ENCODE data around the gene SUFU. TPM values are rescaled to one million over a fixed set of nuclear protein-coding genes. Genes with fewer than 3 reads are reported as not detected.
A peak's percentile ranks its signal among the peaks of the same experiment; 100 is the strongest.

The SUFU gene
- total RNA-seq, 1 donor from 2014 or later = 0.79 TPM

DNA sequence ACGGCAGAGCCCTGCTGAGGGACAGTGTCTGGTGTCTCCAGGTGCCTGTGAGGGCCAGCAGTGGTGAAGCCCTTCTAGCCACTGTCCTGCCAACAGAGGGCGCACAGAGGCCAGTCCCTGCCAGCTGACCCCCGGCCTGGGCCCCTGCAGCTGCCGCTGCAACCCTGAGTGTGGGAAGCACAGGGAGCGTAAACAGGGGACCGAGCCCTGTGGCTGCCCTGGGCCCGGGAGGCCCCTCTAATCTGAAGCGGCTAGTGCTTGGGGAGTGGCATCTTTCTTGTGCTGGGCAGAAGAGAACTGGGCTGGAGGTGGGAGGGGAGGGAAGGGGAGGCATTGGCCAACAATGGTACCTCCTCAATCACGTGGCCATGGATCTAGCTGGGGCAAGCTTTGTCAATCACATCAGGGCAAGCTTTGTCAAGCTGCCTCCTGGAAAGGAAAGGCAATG is 175.1 kb downstream of the SUFU start:
- TF ChIP-seq, protein P1, sequence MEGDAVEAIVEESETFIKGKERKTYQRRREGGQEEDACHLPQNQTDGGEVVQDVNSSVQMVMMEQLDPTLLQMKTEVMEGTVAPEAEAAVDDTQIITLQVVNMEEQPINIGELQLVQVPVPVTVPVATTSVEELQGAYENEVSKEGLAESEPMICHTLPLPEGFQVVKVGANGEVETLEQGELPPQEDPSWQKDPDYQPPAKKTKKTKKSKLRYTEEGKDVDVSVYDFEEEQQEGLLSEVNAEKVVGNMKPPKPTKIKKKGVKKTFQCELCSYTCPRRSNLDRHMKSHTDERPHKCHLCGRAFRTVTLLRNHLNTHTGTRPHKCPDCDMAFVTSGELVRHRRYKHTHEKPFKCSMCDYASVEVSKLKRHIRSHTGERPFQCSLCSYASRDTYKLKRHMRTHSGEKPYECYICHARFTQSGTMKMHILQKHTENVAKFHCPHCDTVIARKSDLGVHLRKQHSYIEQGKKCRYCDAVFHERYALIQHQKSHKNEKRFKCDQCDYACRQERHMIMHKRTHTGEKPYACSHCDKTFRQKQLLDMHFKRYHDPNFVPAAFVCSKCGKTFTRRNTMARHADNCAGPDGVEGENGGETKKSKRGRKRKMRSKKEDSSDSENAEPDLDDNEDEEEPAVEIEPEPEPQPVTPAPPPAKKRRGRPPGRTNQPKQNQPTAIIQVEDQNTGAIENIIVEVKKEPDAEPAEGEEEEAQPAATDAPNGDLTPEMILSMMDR (IDR thresholded peaks at IDR 0.05; ENCODE audit: insufficient read depth, low read length, severe bottlenecking) = peak; percentile 93
- no peaks in the 10 kb centered on the region for H3K36me3 ChIP-seq (ENCODE audit: control insufficient read depth, insufficient read depth, low read length)
- DNase-seq (ENCODE audit: low read depth) (peak; percentile 65), FAIRE-seq (no peak)
- peak overlapping the region; percentile 15 for H3K4me3 ChIP-seq (ENCODE audit: low read depth, low read length)
- H3K27me3 ChIP-seq (ENCODE audit: control insufficient read depth, insufficient read depth, low read length) = no peaks in the 10 kb centered on the region

DNA sequence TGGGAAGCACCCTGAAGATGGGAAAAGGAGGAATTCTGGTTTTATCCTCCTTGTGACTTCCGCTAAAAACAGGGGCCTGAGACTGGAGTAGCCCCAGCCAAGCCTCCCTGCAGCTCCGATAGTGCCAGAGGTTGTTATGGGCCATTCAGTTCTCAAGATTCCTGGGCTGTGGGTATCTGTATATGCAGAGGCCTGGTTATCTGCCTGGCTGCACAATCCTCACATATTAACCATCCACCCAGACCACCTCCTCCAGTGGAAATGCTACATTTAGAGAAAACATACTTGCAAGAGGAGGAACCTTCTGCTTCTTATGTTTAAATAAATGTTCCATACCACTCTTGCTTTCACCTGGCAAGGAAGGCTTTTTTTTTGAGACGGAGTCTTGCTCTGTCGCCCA is 175.8 kb downstream of the SUFU start:
- FAIRE-seq (no peak), DNase-seq (ENCODE audit: low read depth) (no peak)
- TF ChIP-seq, protein P1 (IDR thresholded peaks at IDR 0.05; ENCODE audit: insufficient read depth, low read length, severe bottlenecking) = no peak
- Histone ChIP-seq H3K4me3 (ENCODE audit: low read depth, low read length) (no peak overlapping the region), H3K27me3 (ENCODE audit: control insufficient read depth, insufficient read depth, low read length) (no peaks in the 10 kb centered on the region), H3K36me3 (ENCODE audit: control insufficient read depth, insufficient read depth, low read length) (no peaks in the 10 kb centered on the region)

DNA sequence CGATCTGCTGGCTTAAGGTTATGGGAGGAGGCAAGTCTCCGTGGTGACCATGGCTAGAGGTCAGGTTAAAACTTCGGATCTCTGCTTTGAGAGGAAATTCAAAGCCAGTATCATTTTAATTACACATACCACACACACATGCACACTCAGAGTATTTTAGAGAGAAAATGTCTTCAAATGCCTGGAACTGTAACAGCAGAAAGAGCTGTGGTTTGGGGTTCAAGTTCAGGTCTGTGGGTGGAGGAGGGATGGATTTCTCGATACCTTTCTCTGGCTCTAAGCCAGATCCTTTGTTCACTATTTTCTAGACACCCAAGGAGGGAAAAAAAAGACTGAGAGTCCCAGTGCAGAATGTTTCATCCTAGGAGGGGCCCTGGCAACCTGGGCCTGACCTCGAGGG is 177.9 kb downstream of the SUFU start:
- no peak for DNase-seq (ENCODE audit: low read depth)

DNA sequence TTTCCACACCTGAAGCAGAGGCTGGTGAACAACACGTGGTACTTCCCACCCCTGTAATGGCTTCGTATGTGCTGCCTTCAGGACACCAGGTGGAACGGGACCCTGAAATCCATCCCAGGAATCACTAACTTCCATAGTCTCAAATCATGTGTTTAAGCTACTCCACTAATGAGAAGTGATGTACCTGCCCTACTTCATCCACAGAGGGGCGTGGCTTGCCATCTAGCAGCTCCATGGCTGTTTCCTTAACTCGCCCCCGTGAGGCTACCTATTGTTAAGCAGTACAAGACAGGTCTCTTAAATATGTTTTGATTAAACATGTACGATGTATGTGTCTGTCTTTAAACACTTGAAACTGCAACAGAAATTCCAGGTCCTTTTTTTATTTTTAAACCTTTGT is 178.6 kb downstream of the SUFU start:
- FAIRE-seq (no peak), DNase-seq (ENCODE audit: low read depth) (peak; percentile 49)
- H3K27me3 ChIP-seq (ENCODE audit: control insufficient read depth, insufficient read depth, low read length) = no peaks in the 10 kb centered on the region
- TF ChIP-seq, protein P1 (IDR thresholded peaks at IDR 0.05; ENCODE audit: insufficient read depth, low read length, severe bottlenecking) = no peak
- H3K4me3 ChIP-seq (ENCODE audit: low read depth, low read length) = no peak overlapping the region
- H3K36me3 ChIP-seq (ENCODE audit: control insufficient read depth, insufficient read depth, low read length) = peaks cover 1% of the 10 kb centered on the region

More for the DNA sequence above, 177.9 kb downstream of the SUFU start:
- Histone ChIP-seq H3K4me3 (ENCODE audit: low read depth, low read length) (no peak overlapping the region), H3K36me3 (ENCODE audit: control insufficient read depth, insufficient read depth, low read length) (peaks cover 1% of the 10 kb centered on the region), H3K27me3 (ENCODE audit: control insufficient read depth, insufficient read depth, low read length) (no peaks in the 10 kb centered on the region)
- TF ChIP-seq, protein P1 (IDR thresholded peaks at IDR 0.05; ENCODE audit: insufficient read depth, low read length, severe bottlenecking) = no peak
- no peak for FAIRE-seq

DNA sequence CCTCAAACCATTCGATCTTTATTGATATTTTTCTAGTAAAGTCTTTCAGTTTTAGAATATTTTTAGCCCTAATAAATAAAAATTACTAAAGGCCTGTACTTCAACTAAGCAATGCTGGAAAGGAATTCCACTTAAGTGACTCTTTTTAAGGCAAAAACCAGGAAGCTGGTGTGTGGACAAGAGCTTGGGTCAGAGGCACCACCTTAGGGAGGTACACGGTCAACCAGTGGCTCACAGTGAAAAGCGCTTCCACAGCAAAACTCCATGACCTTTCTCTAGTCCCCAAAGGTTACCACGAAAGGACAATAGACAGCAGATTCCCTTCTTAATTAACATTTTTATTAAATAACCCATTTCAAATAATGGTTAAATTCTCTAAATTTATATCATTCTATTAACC is 179.2 kb downstream of the SUFU start:
- FAIRE-seq (no peak), DNase-seq (ENCODE audit: low read depth) (no peak)
- Histone ChIP-seq H3K27me3 (ENCODE audit: control insufficient read depth, insufficient read depth, low read length) (no peaks in the 10 kb centered on the region), H3K36me3 (ENCODE audit: control insufficient read depth, insufficient read depth, low read length) (peaks cover 1% of the 10 kb centered on the region), H3K4me3 (ENCODE audit: low read depth, low read length) (no peak overlapping the region)
- TF ChIP-seq, protein P1 (IDR thresholded peaks at IDR 0.05; ENCODE audit: insufficient read depth, low read length, severe bottlenecking) = no peak

Other genes starting within 250 kb of the SUFU start
- gene NFKB2, start 108.3 kb upstream of the SUFU start, total RNA-seq = 6.8 and 13.2 TPM in 2 replicates
- gene PSD, start 85.2 kb upstream of the SUFU start, total RNA-seq = under 0.01 and 0.51 TPM in 2 replicates
- 9.7 and 12.5 TPM in 2 replicates for gene FBXL15, start 83.1 kb upstream of the SUFU start, total RNA-seq
- 29.7 and 31.5 TPM in 2 replicates for gene CUEDC2, start 71.4 kb upstream of the SUFU start, total RNA-seq
- gene C10orf95, start 52.4 kb upstream of the SUFU start, total RNA-seq = 2.9 and 6.3 TPM in 2 replicates
- gene ACTR1A, start 1.3 kb upstream of the SUFU start, total RNA-seq = 53.2 and 79.6 TPM in 2 replicates
- gene TRIM8, start 140.5 kb downstream of the SUFU start, total RNA-seq = 31.1 and 41.2 TPM in 2 replicates
- gene ARL3, start 210.4 kb downstream of the SUFU start, total RNA-seq = 4.7 and 5.8 TPM in 2 replicates
- gene SFXN2, start 210.7 kb downstream of the SUFU start, total RNA-seq = 0.64 and 3.4 TPM in 2 replicates
- gene WBP1L, start 240.0 kb downstream of the SUFU start, total RNA-seq = 26.1 and 36.4 TPM in 2 replicates

Data from bronchial epithelial cell (primary cell).